Measurements from ENCODE around the gene SDK1. TPM values are rescaled to one million over a fixed set of nuclear protein-coding genes. Genes with fewer than 3 reads are reported as not detected.

SDK1 gene
- total RNA-seq, 4 donors from 2014 or later, result 2.5 to 12.9 (median 6.1) TPM

GRCh38 chr7:3780525-3780924, 479.5 kb downstream of the SDK1 start:
- no peaks in the 10 kb centered on the region for H3K4me1 ChIP-seq
- no peaks in the 10 kb centered on the region for H3K36me3 ChIP-seq
- H3K27ac ChIP-seq, result no peak overlapping the region
- 100% methylated on average over 2 of the region's 2 CpGs for WGBS
- TF ChIP-seq EP300 (IDR thresholded peaks at IDR 0.05) (no peak), CTCF (IDR thresholded peaks at IDR 0.05) (no peak), POLR2A (IDR thresholded peaks at IDR 0.05) (no peak), POLR2AphosphoS5 (IDR thresholded peaks at IDR 0.05) (no peak)
- no peak for DNase-seq (ENCODE audit: low spot score in 2 of 2)
- no peaks in the 10 kb centered on the region for H3K27me3 ChIP-seq
- peaks cover 6% of the 10 kb centered on the region for H3K9me3 ChIP-seq
- no peak overlapping the region for H3K4me3 ChIP-seq

GRCh38 chr7:3781607-3782006, 480.6 kb downstream of the SDK1 start:
- TF ChIP-seq POLR2AphosphoS5 (IDR thresholded peaks at IDR 0.05) (no peak), CTCF (IDR thresholded peaks at IDR 0.05) (no peak), EP300 (IDR thresholded peaks at IDR 0.05) (no peak), POLR2A (IDR thresholded peaks at IDR 0.05) (no peak)
- DNase-seq (ENCODE audit: low spot score in 2 of 2), result no peak
- 88% methylated on average over 1 of the region's 1 CpG for WGBS
- H3K27ac ChIP-seq, result no peak overlapping the region
- no peaks in the 10 kb centered on the region for H3K36me3 ChIP-seq
- H3K9me3 ChIP-seq, result peaks cover 6% of the 10 kb centered on the region
- no peak overlapping the region for H3K4me3 ChIP-seq
- no peaks in the 10 kb centered on the region for H3K27me3 ChIP-seq
- H3K4me1 ChIP-seq, result no peaks in the 10 kb centered on the region

- Histone ChIP-seq H3K36me3 (no peaks in the 10 kb centered on the region), H3K9me3 (no peaks in the 10 kb centered on the region), H3K27me3 (no peaks in the 10 kb centered on the region), H3K4me1 (no peaks in the 10 kb centered on the region), H3K4me3 (no peak overlapping the region), H3K27ac (no peak overlapping the region)
- 61% methylated on average over 12 of the region's 15 CpGs for WGBS
- no peak for TF ChIP-seq CTCF (IDR thresholded peaks at IDR 0.05)
- no peak for TF ChIP-seq EP300 (IDR thresholded peaks at IDR 0.05)
- TF ChIP-seq POLR2A (IDR thresholded peaks at IDR 0.05), result no peak
- no peak for DNase-seq (ENCODE audit: low spot score in 2 of 2)
Measured at GRCh38 chr7:3787717-3788264, 486.7 kb downstream of the SDK1 start.

- DNase-seq (ENCODE audit: low spot score in 2 of 2), result no peak
- H3K27ac ChIP-seq, result no peak overlapping the region
- no peaks in the 10 kb centered on the region for H3K9me3 ChIP-seq
- H3K4me1 ChIP-seq, result no peaks in the 10 kb centered on the region
- no peak overlapping the region for H3K4me3 ChIP-seq
- no peaks in the 10 kb centered on the region for H3K27me3 ChIP-seq
- TF ChIP-seq EP300 (IDR thresholded peaks at IDR 0.05), result no peak
- no peak for TF ChIP-seq POLR2A (IDR thresholded peaks at IDR 0.05)
- no peak for TF ChIP-seq POLR2AphosphoS5 (IDR thresholded peaks at IDR 0.05)
- no peak for TF ChIP-seq CTCF (IDR thresholded peaks at IDR 0.05)
- 87% methylated on average over 2 of the region's 2 CpGs for WGBS
- H3K36me3 ChIP-seq, result no peaks in the 10 kb centered on the region
Measured at GRCh38 chr7:3790803-3791202, 489.8 kb downstream of the SDK1 start.

- Histone ChIP-seq H3K27ac (no peak overlapping the region), H3K4me3 (no peak overlapping the region), H3K36me3 (no peaks in the 10 kb centered on the region), H3K4me1 (no peaks in the 10 kb centered on the region), H3K27me3 (no peaks in the 10 kb centered on the region), H3K9me3 (no peaks in the 10 kb centered on the region)
- no peak for DNase-seq (ENCODE audit: low spot score in 2 of 2)
- 74% methylated on average over 9 of the region's 9 CpGs for WGBS
- no peak for TF ChIP-seq POLR2AphosphoS5 (IDR thresholded peaks at IDR 0.05)
- TF ChIP-seq EP300 (IDR thresholded peaks at IDR 0.05), result no peak
- no peak for TF ChIP-seq CTCF (IDR thresholded peaks at IDR 0.05)
- TF ChIP-seq POLR2A (IDR thresholded peaks at IDR 0.05), result no peak
Measured at GRCh38 chr7:3791327-3791726, 490.3 kb downstream of the SDK1 start.
